Measurements from ENCODE around the gene HTR6. TPM values are rescaled to one million over a fixed set of nuclear protein-coding genes. Genes with fewer than 3 reads are reported as not detected.

HTR6 gene
- polyA plus RNA-seq, 1 donor (not counting 4 experiments of a cell fraction or from before 2014, with no cell fraction given): not detected

DNA sequence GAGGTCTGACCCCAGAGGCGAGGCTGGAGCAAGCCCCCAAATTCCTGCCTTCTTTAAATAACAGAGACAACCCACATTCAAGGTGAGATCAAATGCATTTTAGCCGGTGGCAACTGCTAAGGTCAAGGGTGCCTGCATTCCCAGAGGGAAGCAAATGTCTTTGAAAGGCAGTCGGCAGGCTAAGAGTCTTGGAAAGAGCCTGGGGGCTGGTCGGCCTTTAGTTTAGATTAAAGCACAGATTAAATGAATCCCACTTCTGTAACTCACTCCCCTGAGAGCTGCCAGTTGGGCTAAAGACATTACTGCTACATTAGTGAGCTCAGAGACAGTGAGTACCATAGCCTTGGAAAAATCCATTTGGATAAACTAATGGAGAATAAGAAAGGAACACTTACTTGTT is 59.2 kb downstream of the HTR6 start:
- Histone ChIP-seq H3K4me3 (ENCODE audit: control insufficient read depth in 2 of 3, extremely low read depth in 1 of 3, insufficient read depth in 2 of 3, low read depth in 1 of 3, low read length in 3 of 3) (no peak overlapping the region), H3K36me3 (ENCODE audit: control insufficient read depth in 2 of 2, extremely low read depth in 1 of 2, insufficient read depth in 2 of 2, low read length in 2 of 2) (no peaks in the 10 kb centered on the region), H2AFZ (ENCODE audit: control insufficient read depth, low read length) (no peak overlapping the region), H4K20me1 (ENCODE audit: control insufficient read depth, extremely low read depth, insufficient read depth, low read length) (no peaks in the 10 kb centered on the region), H3K4me1 (ENCODE audit: control insufficient read depth, extremely low read depth, insufficient read depth, low read length) (no peaks in the 10 kb centered on the region), H3K4me2 (ENCODE audit: control insufficient read depth, extremely low read depth, insufficient read depth, low read depth, low read length) (no peak overlapping the region), H3K9me3 (ENCODE audit: control insufficient read depth, low read depth, low read length) (no peaks in the 10 kb centered on the region), H3K79me2 (ENCODE audit: control insufficient read depth, insufficient read depth, low read length) (no peaks in the 10 kb centered on the region), H3K27ac (ENCODE audit: control insufficient read depth, insufficient read depth, low read length) (no peak overlapping the region), H3K9me1 (ENCODE audit: control insufficient read depth, extremely low read depth, insufficient read depth, low read length) (no peaks in the 10 kb centered on the region), H3K9ac (ENCODE audit: control insufficient read depth, extremely low read depth, insufficient read depth, low read length) (no peak overlapping the region), H3K27me3 (ENCODE audit: control insufficient read depth, extremely low read depth, insufficient read depth, low read length) (no peaks in the 10 kb centered on the region)
- dilution Hi-C loops (cut with MboI; ENCODE audit: extremely low pct_ligation_motif_present, low sequenced_read_pairs): no loop called here
- no peak for TF ChIP-seq EZH2 (IDR thresholded peaks at IDR 0.05; ENCODE audit: low read length)
- no peak for DNase-seq (ENCODE audit: low read depth, low spot score)
- FAIRE-seq: no peak

GRCh38 chr1:19725606-19726005 is 60.9 kb downstream of the HTR6 start:
- no peak overlapping the region for H3K4me3 ChIP-seq (ENCODE audit: control insufficient read depth in 2 of 3, extremely low read depth in 1 of 3, insufficient read depth in 2 of 3, low read depth in 1 of 3, low read length in 3 of 3)
- dilution Hi-C loops (cut with MboI; ENCODE audit: extremely low pct_ligation_motif_present, low sequenced_read_pairs): no loop called here
- FAIRE-seq (no peak), DNase-seq (ENCODE audit: low read depth, low spot score) (no peak)
- H3K9ac ChIP-seq (ENCODE audit: control insufficient read depth, extremely low read depth, insufficient read depth, low read length): no peak overlapping the region
- H3K9me3 ChIP-seq (ENCODE audit: control insufficient read depth, low read depth, low read length): peaks cover 6% of the 10 kb centered on the region
- no peaks in the 10 kb centered on the region for H3K36me3 ChIP-seq (ENCODE audit: control insufficient read depth in 2 of 2, extremely low read depth in 1 of 2, insufficient read depth in 2 of 2, low read length in 2 of 2)
- no peak overlapping the region for H2AFZ ChIP-seq (ENCODE audit: control insufficient read depth, low read length)
- no peaks in the 10 kb centered on the region for H3K79me2 ChIP-seq (ENCODE audit: control insufficient read depth, insufficient read depth, low read length)
- no peak overlapping the region for H3K4me2 ChIP-seq (ENCODE audit: control insufficient read depth, extremely low read depth, insufficient read depth, low read depth, low read length)
- H4K20me1 ChIP-seq (ENCODE audit: control insufficient read depth, extremely low read depth, insufficient read depth, low read length): no peaks in the 10 kb centered on the region
- H3K27me3 ChIP-seq (ENCODE audit: control insufficient read depth, extremely low read depth, insufficient read depth, low read length): no peaks in the 10 kb centered on the region
- H3K27ac ChIP-seq (ENCODE audit: control insufficient read depth, insufficient read depth, low read length): no peak overlapping the region
- H3K4me1 ChIP-seq (ENCODE audit: control insufficient read depth, extremely low read depth, insufficient read depth, low read length): no peaks in the 10 kb centered on the region
- H3K9me1 ChIP-seq (ENCODE audit: control insufficient read depth, extremely low read depth, insufficient read depth, low read length): no peaks in the 10 kb centered on the region
- no peak for TF ChIP-seq EZH2 (IDR thresholded peaks at IDR 0.05; ENCODE audit: low read length)
- TF ChIP-seq, protein P1, sequence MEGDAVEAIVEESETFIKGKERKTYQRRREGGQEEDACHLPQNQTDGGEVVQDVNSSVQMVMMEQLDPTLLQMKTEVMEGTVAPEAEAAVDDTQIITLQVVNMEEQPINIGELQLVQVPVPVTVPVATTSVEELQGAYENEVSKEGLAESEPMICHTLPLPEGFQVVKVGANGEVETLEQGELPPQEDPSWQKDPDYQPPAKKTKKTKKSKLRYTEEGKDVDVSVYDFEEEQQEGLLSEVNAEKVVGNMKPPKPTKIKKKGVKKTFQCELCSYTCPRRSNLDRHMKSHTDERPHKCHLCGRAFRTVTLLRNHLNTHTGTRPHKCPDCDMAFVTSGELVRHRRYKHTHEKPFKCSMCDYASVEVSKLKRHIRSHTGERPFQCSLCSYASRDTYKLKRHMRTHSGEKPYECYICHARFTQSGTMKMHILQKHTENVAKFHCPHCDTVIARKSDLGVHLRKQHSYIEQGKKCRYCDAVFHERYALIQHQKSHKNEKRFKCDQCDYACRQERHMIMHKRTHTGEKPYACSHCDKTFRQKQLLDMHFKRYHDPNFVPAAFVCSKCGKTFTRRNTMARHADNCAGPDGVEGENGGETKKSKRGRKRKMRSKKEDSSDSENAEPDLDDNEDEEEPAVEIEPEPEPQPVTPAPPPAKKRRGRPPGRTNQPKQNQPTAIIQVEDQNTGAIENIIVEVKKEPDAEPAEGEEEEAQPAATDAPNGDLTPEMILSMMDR (optimal IDR thresholded peaks at IDR 0.05 in 1 of 3, IDR thresholded peaks at IDR 0.05 in 1 of 3, conservative IDR thresholded peaks at IDR 0.05 in 1 of 3; ENCODE audit: extremely low read depth in 1 of 3, insufficient read depth in 2 of 3, low read length in 3 of 3): no peak

Data from keratinocyte (primary cell).